Measurements from ENCODE around the gene TMPO.
"Not testable (repeated sequence)": the region's sequence is repeated elsewhere in the genome, so short reads cannot be mapped to it uniquely, and the experiment has no call there.

The TMPO gene

DNA sequence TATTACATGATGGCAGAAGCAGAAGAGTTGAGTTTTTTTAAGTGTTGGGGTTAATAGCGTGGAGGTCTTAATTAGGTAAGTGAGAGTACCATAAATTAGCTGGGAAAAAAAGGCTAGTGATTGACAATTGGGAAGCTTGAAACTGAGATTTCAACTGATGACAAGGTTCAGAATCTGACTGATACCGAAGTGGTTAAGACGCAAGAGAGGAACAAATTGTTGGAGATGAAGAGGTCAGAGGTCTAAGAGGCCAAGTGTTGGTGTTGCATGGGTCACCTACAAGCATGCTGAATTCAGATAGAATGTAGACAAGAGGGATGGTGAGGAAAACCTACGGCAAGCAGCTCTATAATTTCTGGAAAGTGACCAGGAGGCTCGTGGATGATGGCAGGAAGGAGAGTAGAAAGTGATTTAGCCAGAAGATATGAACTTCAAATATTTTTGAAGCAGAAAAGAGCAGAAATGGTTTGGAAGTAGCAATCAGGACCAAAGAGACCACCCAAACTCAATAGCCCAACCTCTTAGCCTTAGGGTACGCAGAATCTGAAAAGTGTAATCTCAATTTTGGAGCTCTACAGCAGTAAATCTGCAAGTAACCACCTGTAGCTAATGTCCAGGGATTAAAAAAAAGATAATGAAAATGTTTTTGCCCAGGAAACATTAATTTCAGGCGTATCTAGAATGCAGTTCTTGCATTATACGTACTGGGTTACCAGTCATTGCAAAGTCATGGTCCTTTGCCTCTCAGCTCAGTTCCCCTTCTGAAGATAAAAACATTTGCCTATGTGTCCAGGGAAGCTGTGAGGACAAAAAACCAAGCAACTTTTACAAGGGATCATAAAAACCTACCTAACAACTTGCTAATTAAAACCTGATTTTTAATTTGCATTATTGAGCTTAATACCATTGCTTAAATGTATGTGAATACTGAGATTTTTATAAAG, 1.7 kb upstream of the TMPO start:
- no peak for DNase-seq

DNA sequence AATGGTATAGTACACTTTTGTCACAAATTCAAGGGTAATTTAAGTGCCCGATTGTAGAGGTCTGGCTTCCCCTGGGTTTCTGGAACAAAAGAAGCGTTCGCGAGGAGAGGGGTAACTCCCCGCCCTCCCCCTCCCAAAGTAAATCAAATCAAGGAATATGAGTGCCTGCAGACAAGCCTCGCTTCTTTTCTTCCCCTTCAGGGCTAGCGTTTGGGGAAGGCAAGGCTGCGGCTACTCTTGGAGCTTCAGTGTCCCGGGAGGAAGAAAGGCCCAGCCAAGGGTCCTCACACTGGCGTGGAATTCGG, 456 bp upstream of the TMPO start:
- no peak for DNase-seq

DNA sequence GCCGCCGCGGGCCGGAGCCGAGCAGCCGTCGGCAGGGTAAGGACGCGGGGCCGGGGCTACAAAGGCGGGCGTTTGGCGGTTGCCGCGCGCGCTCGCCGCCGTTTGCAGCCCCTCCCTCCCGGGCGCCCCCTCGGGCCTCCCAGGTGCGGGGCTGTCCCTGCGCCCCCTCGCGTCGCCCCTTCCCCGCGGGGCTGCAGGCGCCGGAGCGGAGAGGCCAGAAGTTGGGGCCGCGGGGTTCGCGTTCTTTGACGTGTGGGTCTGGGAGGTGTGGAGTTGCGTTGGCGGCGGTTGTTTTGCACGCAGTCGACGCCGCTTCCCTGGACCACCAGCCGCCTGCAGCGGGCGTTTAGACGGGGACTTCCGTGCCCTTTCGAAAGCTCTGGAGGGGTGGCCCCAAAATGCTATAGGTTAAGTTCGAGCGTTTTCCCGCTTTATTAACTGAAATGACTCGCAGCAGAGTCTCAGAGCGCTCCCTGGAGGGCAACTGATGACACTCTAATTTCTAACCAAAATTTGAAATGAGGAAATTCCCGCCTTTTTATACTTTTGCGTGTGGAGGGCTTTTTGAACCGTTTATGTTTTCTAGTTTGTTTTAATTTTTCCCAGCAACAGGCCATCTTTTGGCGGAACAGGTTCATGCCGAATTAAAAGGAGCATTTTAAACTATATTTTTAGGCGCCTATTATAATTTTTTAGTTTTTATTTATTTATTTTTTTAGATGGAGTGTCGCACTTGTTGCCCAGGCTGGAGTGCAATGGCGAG, 902 bp downstream of the TMPO start:
- DNase-seq = peak; percentile 84

GRCh38 chr12:98519257-98519907, 4.0 kb downstream of the TMPO start:
- no peak for DNase-seq

GRCh38 chr12:98530068-98530467, 14.7 kb downstream of the TMPO start:
- no peak for DNase-seq

GRCh38 chr12:98532687-98533304, 17.4 kb downstream of the TMPO start:
- peak; percentile 51 for DNase-seq

- no peak for DNase-seq
Measured at GRCh38 chr12:98533723-98534251, 18.4 kb downstream of the TMPO start.

DNA sequence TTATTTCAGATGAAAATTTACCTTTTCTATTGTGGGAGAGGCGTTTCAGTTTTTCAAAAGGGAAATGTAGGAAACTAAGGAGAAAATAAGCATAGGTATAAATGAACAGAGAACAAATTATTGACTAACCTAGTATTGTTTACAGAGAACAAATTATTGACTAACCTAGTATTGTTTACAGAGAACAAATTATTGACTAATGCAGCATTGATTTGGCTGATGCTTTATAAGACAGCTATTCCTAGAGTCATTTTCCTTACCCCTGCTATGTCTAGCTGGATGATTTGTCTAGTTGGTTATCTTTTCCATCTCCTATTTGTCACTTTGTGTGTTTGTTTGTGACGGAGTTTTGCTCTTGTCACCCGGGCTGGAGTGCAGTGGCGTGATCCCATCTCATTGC, 22.6 kb downstream of the TMPO start:
- DNase-seq = no peak

GRCh38 chr12:98543701-98544100, 28.3 kb downstream of the TMPO start:
- DNase-seq = no peak

- no peak for DNase-seq
Measured at GRCh38 chr12:98544751-98545150, 29.4 kb downstream of the TMPO start.

GRCh38 chr12:98549371-98550110, 34.2 kb downstream of the TMPO start:
- DNase-seq = no peak

DNA sequence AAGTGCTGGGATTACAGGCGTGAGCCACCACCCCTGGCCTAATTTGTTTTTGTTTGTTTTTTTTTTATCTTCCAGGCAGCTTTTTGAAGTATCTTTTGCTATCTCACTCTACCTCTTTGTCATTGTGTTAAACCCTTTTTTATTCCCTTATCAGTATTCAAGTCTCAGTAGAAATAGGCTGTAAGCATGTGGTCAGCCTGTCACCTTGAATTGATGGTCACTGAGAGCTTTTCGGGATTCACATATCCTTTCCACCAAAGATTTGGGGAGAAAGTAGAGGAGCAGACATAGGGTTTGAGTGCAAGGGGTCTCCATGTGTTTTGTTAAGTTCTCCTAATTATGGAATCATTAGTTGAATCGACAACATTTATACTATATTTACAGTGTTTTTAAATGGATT, 36.4 kb downstream of the TMPO start:
- DNase-seq = no peak

- not testable (repeated sequence) for DNase-seq
Measured at GRCh38 chr12:98558097-98558496, 42.7 kb downstream of the TMPO start.

DNA sequence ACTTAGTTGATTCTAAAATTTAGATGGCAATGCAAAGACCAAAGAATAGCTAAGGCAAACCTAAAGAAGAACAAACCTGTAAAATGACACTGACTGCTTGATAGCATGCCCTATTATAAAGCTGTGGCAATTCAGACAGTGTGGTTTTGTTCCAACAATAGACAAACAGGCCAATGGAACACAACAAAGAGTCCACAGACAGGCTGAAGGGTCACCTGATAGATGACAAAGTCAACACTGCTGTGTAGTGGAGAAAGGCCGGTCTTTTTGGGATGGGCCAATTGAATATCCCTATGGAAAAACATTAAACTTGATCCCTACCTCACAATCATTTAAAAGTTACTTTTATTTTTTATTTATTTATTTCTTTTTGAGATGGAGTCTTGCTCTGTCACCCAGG, 44.3 kb downstream of the TMPO start:
- DNase-seq = no peak

GRCh38 chr12:98561846-98562245, 46.5 kb downstream of the TMPO start:
- DNase-seq = no peak

DNA sequence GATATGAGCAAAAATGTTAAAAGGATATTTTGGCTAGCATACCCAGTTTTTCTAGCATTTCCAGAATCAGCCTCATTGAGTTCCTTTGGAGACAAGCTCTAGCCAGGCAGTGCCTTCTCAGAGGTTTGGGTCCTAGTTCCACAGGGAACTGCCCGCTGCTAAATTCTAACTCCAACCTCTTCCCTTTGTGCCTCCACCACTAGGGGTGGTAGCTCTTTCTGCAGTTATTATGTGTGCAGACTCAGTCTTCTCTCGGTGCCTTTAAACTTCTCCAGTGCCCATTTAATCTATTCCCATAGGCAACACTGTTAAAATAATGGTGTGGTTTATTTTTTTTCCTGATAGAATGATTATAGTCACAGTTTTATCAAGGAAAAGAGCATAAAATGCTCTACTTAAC, 56.6 kb downstream of the TMPO start:
- DNase-seq = no peak

DNA sequence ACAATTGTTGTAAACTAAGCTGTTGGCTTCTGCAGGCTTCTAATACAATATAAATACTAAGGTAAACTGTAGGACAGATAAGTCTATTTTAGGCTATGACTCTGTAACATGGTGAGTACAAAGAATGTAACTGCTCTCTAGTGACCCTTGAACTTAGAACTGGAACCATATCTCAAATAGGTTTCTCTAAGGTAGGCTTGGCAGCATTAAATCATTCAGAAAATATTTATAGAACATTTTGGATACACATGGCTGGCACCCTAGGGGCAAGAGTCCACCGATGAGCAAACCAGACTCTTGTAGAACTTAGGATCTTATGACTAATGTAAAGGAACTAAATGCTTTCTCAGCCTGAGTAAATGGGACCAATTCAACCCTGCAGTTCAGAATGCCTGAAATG, 58.7 kb downstream of the TMPO start:
- DNase-seq = no peak

GRCh38 chr12:98575013-98575412, 59.6 kb downstream of the TMPO start:
- DNase-seq = no peak

GRCh38 chr12:98576795-98577194, 61.4 kb downstream of the TMPO start:
- not testable (repeated sequence) for DNase-seq

- DNase-seq = no peak
Measured at GRCh38 chr12:98578392-98578791, 63.0 kb downstream of the TMPO start.

DNA sequence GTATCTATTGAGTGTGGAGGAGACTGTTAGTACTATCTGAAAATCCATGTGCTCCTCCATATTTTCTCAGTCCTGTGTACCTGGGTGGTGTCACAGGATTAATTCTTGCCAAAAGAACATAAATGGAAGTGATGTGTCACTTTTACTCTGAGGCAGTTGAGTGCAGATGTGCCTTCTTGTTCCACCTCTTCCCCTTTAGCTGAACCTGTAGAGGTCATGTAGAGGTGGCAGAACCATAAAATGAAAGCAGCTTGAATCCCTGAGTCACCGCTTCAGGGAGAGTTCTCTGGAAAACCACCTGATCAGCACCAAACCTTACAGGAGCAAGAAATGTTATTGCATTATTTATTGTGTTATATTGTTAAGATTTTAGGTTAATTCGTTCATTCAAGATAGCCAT, 63.4 kb downstream of the TMPO start:
- no peak for DNase-seq

DNA sequence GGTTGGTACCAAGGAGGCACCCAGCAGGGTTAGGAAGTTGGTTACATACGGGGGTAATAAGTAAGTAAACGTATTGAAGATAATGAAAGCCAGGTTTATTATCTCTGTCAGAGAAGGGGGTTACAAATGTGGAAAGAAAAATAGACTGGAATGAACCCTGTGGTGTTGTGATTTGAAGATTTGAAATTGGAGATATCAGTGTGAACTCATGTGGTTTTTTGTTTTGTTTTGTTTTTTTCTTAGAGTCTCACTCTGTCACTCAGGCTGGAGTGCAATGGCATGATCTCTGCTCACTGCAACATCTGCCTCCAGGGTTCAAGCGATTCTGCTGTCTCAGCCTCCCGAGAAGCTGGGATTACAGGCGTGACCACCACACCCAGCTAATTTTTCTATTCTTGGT, 64.0 kb downstream of the TMPO start:
- DNase-seq = no peak

Measured in T1000 (cell line).